GM19438 (cell line): ENCODE measurements around the gene MYO1F.
"Not testable (repeated sequence)": the region's sequence is repeated elsewhere in the genome, so short reads cannot be mapped to it uniquely, and the experiment has no call there.

Source experiments
- ATAC-seq: cut with Tn5 transposase; IDR thresholded peaks from one replicate; pipeline ENCODE4 v1.9.1; 2021; ENCODE audit warnings: low read depth; ENCODE audit not compliant: unreplicated experiment

The MYO1F gene

GRCh38 chr19:8567522-8568172 lies 9.6 kb downstream of the MYO1F start:
- ATAC-seq, result no peak

GRCh38 chr19:8566855-8567254 lies 10.4 kb downstream of the MYO1F start:
- ATAC-seq, result no peak

- not testable (repeated sequence) for ATAC-seq
Observed at GRCh38 chr19:8564866-8565265, 12.4 kb downstream of the MYO1F start.

- no peak for ATAC-seq
Observed at GRCh38 chr19:8561075-8561764, 16.0 kb downstream of the MYO1F start.

- no peak for ATAC-seq
Observed at GRCh38 chr19:8558325-8558724, 18.9 kb downstream of the MYO1F start.

GRCh38 chr19:8557642-8558238 lies 19.5 kb downstream of the MYO1F start:
- ATAC-seq, result no peak

GRCh38 chr19:8553729-8554128 lies 23.5 kb downstream of the MYO1F start:
- ATAC-seq, result not testable (repeated sequence)

GRCh38 chr19:8552810-8553209 lies 24.4 kb downstream of the MYO1F start:
- no peak for ATAC-seq

GRCh38 chr19:8550070-8550469 lies 27.2 kb downstream of the MYO1F start:
- no peak for ATAC-seq

GRCh38 chr19:8545743-8546142 lies 31.5 kb downstream of the MYO1F start:
- ATAC-seq, result no peak

GRCh38 chr19:8544168-8544567 lies 33.1 kb downstream of the MYO1F start:
- no peak for ATAC-seq

GRCh38 chr19:8539621-8540149 lies 37.6 kb downstream of the MYO1F start:
- ATAC-seq, result no peak

- ATAC-seq, result no peak
Observed at GRCh38 chr19:8537099-8537498, 40.1 kb downstream of the MYO1F start.

- no peak for ATAC-seq
Observed at GRCh38 chr19:8536282-8536681, 41.0 kb downstream of the MYO1F start.

- ATAC-seq, result no peak
Observed at GRCh38 chr19:8532225-8532624, 45.0 kb downstream of the MYO1F start.

GRCh38 chr19:8531470-8531869 lies 45.8 kb downstream of the MYO1F start:
- no peak for ATAC-seq

GRCh38 chr19:8530061-8530679 lies 47.1 kb downstream of the MYO1F start:
- ATAC-seq, result no peak

GRCh38 chr19:8529369-8530006 lies 47.8 kb downstream of the MYO1F start:
- no peak for ATAC-seq

GRCh38 chr19:8528500-8528899 lies 48.7 kb downstream of the MYO1F start:
- no peak for ATAC-seq

GRCh38 chr19:8526345-8527091 lies 50.7 kb downstream of the MYO1F start:
- no peak for ATAC-seq
